GM23248 (cell line): ENCODE results near the gene ANKS1B. TPM values are rescaled to one million over a fixed set of nuclear protein-coding genes. Genes with fewer than 3 reads are reported as not detected.

Experiments used
- DNase-seq: peaks from one replicate; pipeline ENCODE4 v3.0.0-alpha.2; 2015
- H2AFZ ChIP-seq: fragments of 200-600 bp; sonication (generic); 2 replicates; pipeline ENCODE4 v1.6.1; 2016; ENCODE audit warnings: antibody characterized with exemption
- H3F3A ChIP-seq: fragments of 200-600 bp; sonication (generic); 2 replicates; pipeline ENCODE4 v1.6.1; 2016; ENCODE audit warnings: mild to moderate bottlenecking, antibody characterized with exemption, mixed run types; ENCODE audit not compliant: insufficient read depth
- H3K27ac ChIP-seq: fragments of 200-600 bp; sonication (generic); 2 replicates; pipeline ENCODE4 v1.5.1; 2016; ENCODE audit warnings: mild to moderate bottlenecking
- H3K27me3 ChIP-seq: fragments of 200-600 bp; sonication (generic); replicated peaks from 2 replicates; pipeline ENCODE4 v1.6.1; 2016; ENCODE audit warnings: mild to moderate bottlenecking; ENCODE audit not compliant: insufficient read depth
- H3K36me3 ChIP-seq: fragments of 200-600 bp; sonication (generic); 2 replicates; pipeline ENCODE4 v1.6.1; 2016; ENCODE audit warnings: low read depth, mild to moderate bottlenecking
- H3K4me1 ChIP-seq: fragments of 200-600 bp; sonication (generic); 2 replicates; pipeline ENCODE4 v1.6.1; 2016; ENCODE audit warnings: mild to moderate bottlenecking; ENCODE audit not compliant: insufficient read depth
- H3K4me2 ChIP-seq: fragments of 200-600 bp; sonication (generic); one replicate; pipeline ENCODE4 v1.6.1; 2016; ENCODE audit warnings: mild to moderate bottlenecking; ENCODE audit not compliant: unreplicated experiment
- H3K4me3 ChIP-seq: fragments of 200-600 bp; sonication (generic); 2 replicates; pipeline ENCODE4 v1.5.1; 2016; ENCODE audit warnings: mild to moderate bottlenecking
- H3K79me2 ChIP-seq: fragments of 200-600 bp; sonication (generic); 2 replicates; pipeline ENCODE4 v1.6.1; 2016; ENCODE audit warnings: mild to moderate bottlenecking; ENCODE audit not compliant: insufficient read depth
- H3K9ac ChIP-seq: fragments of 200-600 bp; sonication (generic); 2 replicates; pipeline ENCODE4 v1.6.1; 2016; ENCODE audit warnings: mild to moderate bottlenecking
- H3K9me2 ChIP-seq: fragments of 200-600 bp; sonication (generic); 2 replicates; pipeline ENCODE4 v1.6.1; 2016; ENCODE audit warnings: mixed run types, mild to moderate bottlenecking, moderate library complexity; ENCODE audit not compliant: insufficient read depth
- H3K9me3 ChIP-seq: fragments of 200-600 bp; sonication (generic); one replicate; pipeline ENCODE4 v1.6.1; 2017; ENCODE audit warnings: low read depth
- H4K20me1 ChIP-seq: fragments of 200-600 bp; sonication (generic); 2 replicates; pipeline ENCODE4 v1.6.0; 2016; ENCODE audit not compliant: insufficient read depth
- EZH2 ChIP-seq: fragments of 200-600 bp; sonication (generic); IDR thresholded peaks from 2 replicates; pipeline ENCODE4 v1.6.1; 2018; ENCODE audit warnings: antibody characterized with exemption, mild to moderate bottlenecking; ENCODE audit not compliant: insufficient read depth, poor library complexity, severe bottlenecking
- EZH2phosphoT487 ChIP-seq: fragments of 200-600 bp; sonication (generic); IDR thresholded peaks from 2 replicates; pipeline ENCODE4 v1.6.1; 2018; ENCODE audit warnings: antibody characterized with exemption, moderate library complexity, mild to moderate bottlenecking, low read depth; ENCODE audit not compliant: insufficient read depth
- WGBS, 2 experiments: methylation state at CpG; one replicate each; pipeline ENCODE4 v1.1.6; 2015 to 2017; ENCODE audit warnings: low lambda C conversion rate in 2 of 2, low coverage in 1 of 2; ENCODE audit errors: missing lambda C conversion rate in 2 of 2; 5-methylcytosine and 5-hydroxymethylcytosine counted together
- in situ Hi-C: fragments of 300-500 bp; cut with MboI; formaldehyde crosslinking; loops from 2 replicates; pipeline ENCODE4 v1.15.0; 2020
- polyA plus RNA-seq: library from polyadenylated mRNA; unstranded; fragments of >200 nt; fragmentation: Nextera tagmentation; extraction: Ambion mirVana; gene quantifications from 2 replicates; pipeline ENCODE4 v1.2.1, GENCODE V29; 2016
- total RNA-seq: library from RNA; depleted of rRNA; stranded (reverse); fragments of >200 nt; shearing (Covaris generic); gene quantifications from 2 replicates; pipeline ENCODE4 v1.2.3, GENCODE V29; 2014

Gene ANKS1B
- total and polyA plus RNA-seq, 2 experiments from 2014 or later: not detected

GRCh38 chr12:99870085-99870484, 114.7 kb downstream of the ANKS1B start:
- H4K20me1 ChIP-seq: no peaks in the 10 kb centered on the region
- H3K36me3 ChIP-seq: no peaks in the 10 kb centered on the region
- H3F3A ChIP-seq: no peaks in the 10 kb centered on the region
- in situ Hi-C loops: no loop called here
- no peak overlapping the region for H3K4me3 ChIP-seq
- no peaks in the 10 kb centered on the region for H3K27me3 ChIP-seq
- H3K9me2 ChIP-seq: 0 out of 2 replicates have a peak, but pooled peaks cover 5% of the 10 kb centered on the region
- H3K27ac ChIP-seq: no peak overlapping the region
- no peak for DNase-seq
- H3K9ac ChIP-seq: no peak overlapping the region
- no peaks in the 10 kb centered on the region for H3K79me2 ChIP-seq
- no peaks in the 10 kb centered on the region for H3K4me1 ChIP-seq
- no peaks in the 10 kb centered on the region for H3K9me3 ChIP-seq
- WGBS, 2 experiments: 74 to 77% methylated on average over 5 of the region's 5 CpGs
- H3K4me2 ChIP-seq: no peak overlapping the region
- H2AFZ ChIP-seq: no peak overlapping the region
- TF ChIP-seq EZH2: no peak

- H4K20me1 ChIP-seq: no peaks in the 10 kb centered on the region
- H3F3A ChIP-seq: no peaks in the 10 kb centered on the region
- no peaks in the 10 kb centered on the region for H3K4me1 ChIP-seq
- in situ Hi-C loops: no loop called here
- H3K4me3 ChIP-seq: no peak overlapping the region
- H3K79me2 ChIP-seq: no peaks in the 10 kb centered on the region
- H3K27ac ChIP-seq: no peak overlapping the region
- WGBS, 2 experiments: 43 to 46% methylated on average over 4 of the region's 4 CpGs
- no peaks in the 10 kb centered on the region for H3K36me3 ChIP-seq
- H3K9me3 ChIP-seq: no peaks in the 10 kb centered on the region
- DNase-seq: no peak
- no peaks in the 10 kb centered on the region for H3K9me2 ChIP-seq
- no peak overlapping the region for H2AFZ ChIP-seq
- H3K9ac ChIP-seq: no peak overlapping the region
- H3K27me3 ChIP-seq: no peaks in the 10 kb centered on the region
- TF ChIP-seq EZH2phosphoT487: no peak
- no peak for TF ChIP-seq EZH2
- H3K4me2 ChIP-seq: no peak overlapping the region
These were observed 123.0 kb downstream of the ANKS1B start for GRCh38 chr12:99861731-99862130.

- Histone ChIP-seq H2AFZ (no peak overlapping the region), H3K4me2 (no peak overlapping the region), H4K20me1 (no peaks in the 10 kb centered on the region), H3K79me2 (no peaks in the 10 kb centered on the region), H3K9me3 (no peaks in the 10 kb centered on the region), H3K36me3 (no peaks in the 10 kb centered on the region), H3K27ac (no peak overlapping the region), H3K9ac (no peak overlapping the region), H3K4me1 (no peaks in the 10 kb centered on the region), H3F3A (no peaks in the 10 kb centered on the region), H3K9me2 (no peaks in the 10 kb centered on the region), H3K27me3 (no peaks in the 10 kb centered on the region), H3K4me3 (no peak overlapping the region)
- 56 to 61% methylated on average over 1 of the region's 1 CpG for WGBS, 2 experiments
- in situ Hi-C loops: no loop called here
- no peak for DNase-seq
- TF ChIP-seq EZH2phosphoT487: no peak
- TF ChIP-seq EZH2: no peak
These were observed 125.6 kb downstream of the ANKS1B start for GRCh38 chr12:99859126-99859525.

- WGBS, 2 experiments: 68 to 79% methylated on average over 5 of the region's 5 CpGs
- no peaks in the 10 kb centered on the region for H4K20me1 ChIP-seq
- H3K36me3 ChIP-seq: no peaks in the 10 kb centered on the region
- H3F3A ChIP-seq: no peaks in the 10 kb centered on the region
- H3K9me2 ChIP-seq: no peaks in the 10 kb centered on the region
- H3K4me1 ChIP-seq: no peaks in the 10 kb centered on the region
- DNase-seq: no peak
- H3K9ac ChIP-seq: no peak overlapping the region
- no peaks in the 10 kb centered on the region for H3K79me2 ChIP-seq
- H3K4me2 ChIP-seq: no peak overlapping the region
- H3K27ac ChIP-seq: no peak overlapping the region
- no peak for TF ChIP-seq EZH2phosphoT487
- TF ChIP-seq EZH2: no peak
- in situ Hi-C loops: no loop called here
- no peak overlapping the region for H2AFZ ChIP-seq
- no peaks in the 10 kb centered on the region for H3K27me3 ChIP-seq
- H3K4me3 ChIP-seq: no peak overlapping the region
- no peaks in the 10 kb centered on the region for H3K9me3 ChIP-seq
These were observed 132.1 kb downstream of the ANKS1B start for GRCh38 chr12:99852666-99853065.

GRCh38 chr12:99847936-99848335, 136.8 kb downstream of the ANKS1B start:
- TF ChIP-seq EZH2: no peak
- TF ChIP-seq EZH2phosphoT487: no peak
- DNase-seq: no peak
- Histone ChIP-seq H3K9ac (no peak overlapping the region), H3K27me3 (no peaks in the 10 kb centered on the region), H3F3A (no peaks in the 10 kb centered on the region), H3K4me2 (no peak overlapping the region), H3K4me1 (no peaks in the 10 kb centered on the region), H3K27ac (no peak overlapping the region), H4K20me1 (no peaks in the 10 kb centered on the region), H2AFZ (no peak overlapping the region), H3K79me2 (no peaks in the 10 kb centered on the region), H3K36me3 (no peaks in the 10 kb centered on the region), H3K9me3 (no peaks in the 10 kb centered on the region), H3K4me3 (no peak overlapping the region), H3K9me2 (no peaks in the 10 kb centered on the region)
- in situ Hi-C loops: no loop called here
